ENCODE results near the gene ACSM6. TPM values are rescaled to one million over a fixed set of nuclear protein-coding genes. Genes with fewer than 3 reads are reported as not detected.
A peak's percentile ranks its signal among the peaks of the same experiment; 100 is the strongest.
"Not testable (repeated sequence)": the region's sequence is repeated elsewhere in the genome, so short reads cannot be mapped to it uniquely, and the experiment has no call there.

The ACSM6 gene
- total RNA-seq (2014; rRNA removed; shearing (Covaris generic)), result not detected in 2 replicates
- 1.0 and 1.4 TPM in 2 replicates for polyA plus RNA-seq (2014; cell fraction: nucleus; rRNA removed)

GRCh38 chr10:95193944-95194343 lies at the start of gene ACSM6:
TSS of gene ACSM6 (plus strand) at chr10:95194238. CDS start at chr10:95194486, 248 bp downstream.
- no peak for DNase-seq (ENCODE audit: extremely low read depth, low read depth)

GRCh38 chr10:95168694-95169093 lies 25.3 kb upstream of the ACSM6 start:
- DNase-seq (ENCODE audit: extremely low read depth, low read depth), result no peak

- DNase-seq (ENCODE audit: extremely low read depth, low read depth), result no peak
Observed at GRCh38 chr10:95169522-95169921, 24.5 kb upstream of the ACSM6 start.

GRCh38 chr10:95170790-95171189 lies 23.2 kb upstream of the ACSM6 start:
- DNase-seq (ENCODE audit: extremely low read depth, low read depth), result no peak

GRCh38 chr10:95171336-95171735 lies 22.7 kb upstream of the ACSM6 start:
- no peak for DNase-seq (ENCODE audit: extremely low read depth, low read depth)

- no peak for DNase-seq (ENCODE audit: extremely low read depth, low read depth)
Observed at GRCh38 chr10:95172851-95173250, 21.2 kb upstream of the ACSM6 start.

- no peak for DNase-seq (ENCODE audit: extremely low read depth, low read depth)
Observed at GRCh38 chr10:95176101-95176500, 17.9 kb upstream of the ACSM6 start.

GRCh38 chr10:95177429-95177828 lies 16.6 kb upstream of the ACSM6 start:
- no peak for DNase-seq (ENCODE audit: extremely low read depth, low read depth)

GRCh38 chr10:95178266-95178665 lies 15.8 kb upstream of the ACSM6 start:
- DNase-seq (ENCODE audit: extremely low read depth, low read depth), result no peak

- no peak for DNase-seq (ENCODE audit: extremely low read depth, low read depth)
Observed at GRCh38 chr10:95178797-95179196, 15.2 kb upstream of the ACSM6 start.

GRCh38 chr10:95181726-95182125 lies 12.3 kb upstream of the ACSM6 start:
- no peak for DNase-seq (ENCODE audit: extremely low read depth, low read depth)

GRCh38 chr10:95183271-95184230 lies 10.5 kb upstream of the ACSM6 start:
- peak; percentile 84 for DNase-seq (ENCODE audit: extremely low read depth, low read depth)

- no peak for DNase-seq (ENCODE audit: extremely low read depth, low read depth)
Observed at GRCh38 chr10:95187617-95188016, 6.4 kb upstream of the ACSM6 start.

- no peak for DNase-seq (ENCODE audit: extremely low read depth, low read depth)
Observed at GRCh38 chr10:95188593-95188992, 5.4 kb upstream of the ACSM6 start.

GRCh38 chr10:95196046-95196445 lies 2.0 kb downstream of the ACSM6 start:
- no peak for DNase-seq (ENCODE audit: extremely low read depth, low read depth)

GRCh38 chr10:95201736-95202135 lies 7.7 kb downstream of the ACSM6 start:
- DNase-seq (ENCODE audit: extremely low read depth, low read depth), result peak; percentile 52

- DNase-seq (ENCODE audit: extremely low read depth, low read depth), result not testable (repeated sequence)
Observed at GRCh38 chr10:95202865-95203264, 8.8 kb downstream of the ACSM6 start.

GRCh38 chr10:95208702-95209391 lies 14.8 kb downstream of the ACSM6 start:
- DNase-seq (ENCODE audit: extremely low read depth, low read depth), result peak; percentile 22

- no peak for DNase-seq (ENCODE audit: extremely low read depth, low read depth)
Observed at GRCh38 chr10:95209509-95210127, 15.6 kb downstream of the ACSM6 start.

- no peak for DNase-seq (ENCODE audit: extremely low read depth, low read depth)
Observed at GRCh38 chr10:95211606-95212279, 17.7 kb downstream of the ACSM6 start.

GRCh38 chr10:95214369-95214768 lies 20.3 kb downstream of the ACSM6 start:
- no peak for DNase-seq (ENCODE audit: extremely low read depth, low read depth)
